Left renal cortex interstitium (tissue), 4 donors: ENCODE data around the gene TMEM218. TPM values are rescaled to one million over a fixed set of nuclear protein-coding genes. Genes with fewer than 3 reads are reported as not detected.

Experiments
- DNase-seq, 4 donors: peaks; one replicate each; pipeline ENCODE4 v3.0.0-alpha.2; 2013; ENCODE audit warnings: low read depth in 4 of 4, low spot score in 2 of 4, missing footprints in 1 of 4
- polyA plus RNA-seq, 4 donors: library from polyadenylated mRNA; unstranded; fragments of 120-200 nt; gene quantifications; one replicate each; pipeline ENCODE4 v1.2.1, GENCODE V29; 2013; ENCODE audit not compliant: insufficient read length in 4 of 4

TMEM218 gene
- 10 to 100 TPM; 46.7 to 52.5 (median 50.5) TPM for polyA plus RNA-seq

DNA sequence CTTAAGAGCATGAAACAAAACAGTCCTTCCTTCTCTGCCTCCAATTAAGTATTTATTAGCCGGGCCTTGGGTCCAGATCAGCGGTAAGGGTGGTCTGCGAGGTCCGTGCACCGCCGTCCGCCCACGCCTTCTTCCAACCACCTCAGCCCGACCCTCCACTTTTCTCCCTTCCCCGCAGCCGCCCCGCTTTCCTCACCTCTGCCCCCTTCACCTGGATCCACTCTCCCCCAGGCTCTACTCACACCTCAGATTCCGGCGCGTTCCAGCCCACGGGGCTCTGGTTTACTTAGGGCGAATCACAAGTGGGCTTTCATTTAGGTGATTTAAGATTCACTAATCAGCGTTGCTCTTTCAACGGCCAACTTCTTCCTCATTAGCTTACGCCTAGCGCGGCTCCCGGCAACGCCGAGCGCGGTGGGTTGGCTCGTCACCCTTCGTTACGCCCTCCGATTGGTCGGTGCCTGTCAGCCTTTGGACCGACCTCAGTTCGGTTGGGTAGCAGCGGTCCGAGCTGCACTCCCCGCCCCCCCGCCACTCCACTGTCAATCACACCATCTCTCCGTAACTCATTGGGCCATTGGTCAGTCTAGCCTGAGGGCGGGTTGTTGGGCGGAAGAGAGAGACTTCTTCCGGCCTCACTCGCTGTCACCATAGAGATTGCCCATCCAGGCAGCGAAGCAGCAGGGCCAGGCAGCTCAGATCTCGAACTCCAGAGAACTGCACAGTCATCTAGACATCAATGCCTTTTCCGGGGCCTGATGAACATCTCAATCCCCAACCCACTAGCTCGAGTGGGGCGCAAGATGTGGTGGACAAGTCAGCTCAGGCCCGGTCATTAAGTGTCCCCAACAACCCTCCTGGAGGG, at the start of gene TMEM218:
TMEM218 (minus strand) TSS at position 284 of the 865 bp plus-strand sequence. CDS start 9,385 bp downstream, outside the sequence.
- peak; percentile 98 for DNase-seq

DNA sequence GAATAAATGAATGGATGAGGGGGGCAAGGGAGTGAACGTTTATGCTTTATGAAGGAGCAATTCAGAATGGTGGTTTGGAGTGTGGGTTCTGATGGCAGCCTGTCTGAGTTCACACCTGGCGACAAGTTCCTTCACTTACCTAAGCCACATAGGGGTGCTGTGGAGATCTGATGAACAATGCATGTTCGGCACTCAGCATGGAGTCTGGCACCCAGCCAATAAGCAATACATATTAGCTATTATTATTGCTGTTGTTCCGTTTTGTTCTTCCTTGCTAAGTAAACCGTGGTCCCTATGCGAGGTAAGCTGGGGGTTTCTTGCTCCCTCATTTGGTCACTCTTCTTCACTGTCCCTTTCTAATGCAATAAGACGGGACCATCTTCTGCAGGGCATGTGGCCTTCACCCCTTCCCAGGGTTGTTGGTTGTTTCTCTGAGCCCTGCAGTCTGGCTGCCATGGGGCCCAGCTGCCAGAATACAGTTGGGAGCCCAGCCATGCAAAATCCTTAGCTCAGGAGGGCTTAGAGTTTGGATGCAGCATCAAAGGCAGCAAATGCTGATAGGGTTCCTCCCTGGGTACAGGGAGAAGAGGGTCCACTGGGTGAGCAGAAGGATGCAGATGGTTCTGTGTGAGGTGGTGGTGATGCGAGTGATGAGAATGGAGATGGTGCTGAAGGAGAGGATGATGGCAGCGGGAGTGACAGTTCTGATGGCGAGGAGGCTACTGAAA, 46.7 kb upstream of the TMEM218 start:
- no peak for DNase-seq

DNA sequence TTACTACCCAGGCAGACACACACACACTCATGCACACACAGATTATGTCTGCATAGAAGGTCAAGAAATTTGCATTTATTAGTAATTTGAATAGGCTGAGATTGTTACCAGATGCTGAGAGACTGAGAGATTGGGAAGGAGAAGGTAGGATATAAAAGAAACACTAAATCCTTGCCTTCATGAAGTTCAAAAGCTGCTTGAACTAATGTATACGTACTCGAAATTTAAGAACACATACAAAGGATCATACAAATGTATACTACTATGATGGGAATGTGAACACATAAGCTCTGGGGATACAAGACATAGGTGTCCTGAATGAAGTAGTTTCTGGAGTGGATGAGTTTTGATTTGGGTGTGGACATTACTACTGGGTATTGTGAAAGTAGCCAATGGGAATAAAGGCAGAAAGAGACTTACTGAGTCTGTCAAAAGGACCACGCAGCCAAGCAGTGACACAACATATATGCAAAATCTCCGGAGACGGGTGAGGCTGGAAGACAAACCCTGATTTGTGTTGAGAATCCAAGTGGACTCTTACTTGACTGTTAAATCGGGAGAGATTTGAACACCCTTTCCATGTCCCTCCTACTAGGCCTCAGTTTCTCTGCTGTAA, 45.8 kb upstream of the TMEM218 start:
- no peak for DNase-seq

DNA sequence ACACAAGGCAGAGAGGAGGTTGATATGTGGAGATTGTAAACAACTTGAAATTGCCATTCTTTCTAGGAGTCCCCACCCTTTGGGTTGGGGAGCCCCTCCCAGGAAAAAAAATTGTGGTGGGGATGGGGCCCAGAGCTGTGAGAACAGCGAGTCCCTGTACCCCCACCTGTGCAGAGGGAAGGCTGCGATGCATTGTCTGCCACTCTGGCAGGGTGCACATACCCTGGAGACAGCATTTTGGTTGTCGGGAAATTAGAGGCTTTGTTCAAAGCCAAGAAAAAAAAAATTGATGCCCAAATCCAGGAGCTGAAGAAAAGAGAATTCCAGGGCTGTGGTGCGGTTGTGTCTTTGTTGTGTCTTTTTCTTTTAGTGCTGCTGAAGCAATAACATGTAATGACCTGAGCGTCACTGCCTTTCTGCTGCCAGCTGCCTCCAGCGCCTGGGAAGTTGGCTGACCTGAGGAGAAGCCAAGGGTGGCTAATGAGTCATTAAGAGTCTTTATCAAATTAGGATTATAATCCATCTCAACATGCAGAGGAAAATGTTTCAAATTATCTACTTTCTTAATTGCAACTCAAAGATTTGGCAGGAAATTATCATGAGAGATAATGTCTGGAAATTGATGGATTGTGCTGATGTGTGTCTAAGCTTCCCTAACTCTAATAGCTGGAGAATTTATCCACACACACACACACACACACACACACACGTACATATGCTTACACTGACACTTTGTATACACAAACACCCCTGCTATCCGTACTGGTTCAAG, 45.1 kb upstream of the TMEM218 start:
- no peak for DNase-seq

DNA sequence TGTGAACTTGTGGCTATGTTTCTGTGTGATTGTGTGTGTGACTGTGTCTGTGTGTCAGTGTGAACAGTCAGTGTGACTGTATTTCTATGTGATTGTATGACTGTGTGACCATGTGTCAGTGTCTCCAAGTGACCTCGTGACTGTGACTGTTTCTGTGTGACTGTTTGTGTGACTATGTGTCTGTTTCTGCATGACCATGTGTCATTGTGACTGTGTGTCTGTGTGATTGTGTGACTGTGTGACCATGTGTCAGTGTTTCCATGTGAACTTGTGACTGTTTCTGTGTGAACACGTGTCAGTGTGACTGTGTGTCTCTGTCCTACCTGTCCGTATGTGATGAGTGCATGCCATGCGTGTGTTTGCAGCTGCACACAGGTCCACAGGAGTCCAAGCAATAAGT, 44.3 kb upstream of the TMEM218 start:
- no peak for DNase-seq

DNA sequence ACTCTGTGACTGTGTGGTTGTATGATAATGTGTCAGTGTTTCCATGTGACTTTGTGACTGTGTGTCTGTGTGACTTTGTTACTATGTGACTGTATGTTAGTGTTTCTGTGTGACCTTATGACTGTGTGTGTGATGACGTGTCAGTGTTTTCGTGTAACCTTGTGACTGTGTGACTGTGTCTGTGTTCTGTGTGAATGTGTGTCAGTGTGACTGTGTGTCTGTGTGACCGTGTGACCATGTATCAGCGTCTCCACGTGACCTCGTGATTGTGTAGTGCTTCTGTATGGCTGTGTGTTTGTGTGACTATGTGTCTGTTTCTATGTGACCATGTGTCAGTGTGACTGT, 43.6 kb upstream of the TMEM218 start:
- no peak for DNase-seq

DNA sequence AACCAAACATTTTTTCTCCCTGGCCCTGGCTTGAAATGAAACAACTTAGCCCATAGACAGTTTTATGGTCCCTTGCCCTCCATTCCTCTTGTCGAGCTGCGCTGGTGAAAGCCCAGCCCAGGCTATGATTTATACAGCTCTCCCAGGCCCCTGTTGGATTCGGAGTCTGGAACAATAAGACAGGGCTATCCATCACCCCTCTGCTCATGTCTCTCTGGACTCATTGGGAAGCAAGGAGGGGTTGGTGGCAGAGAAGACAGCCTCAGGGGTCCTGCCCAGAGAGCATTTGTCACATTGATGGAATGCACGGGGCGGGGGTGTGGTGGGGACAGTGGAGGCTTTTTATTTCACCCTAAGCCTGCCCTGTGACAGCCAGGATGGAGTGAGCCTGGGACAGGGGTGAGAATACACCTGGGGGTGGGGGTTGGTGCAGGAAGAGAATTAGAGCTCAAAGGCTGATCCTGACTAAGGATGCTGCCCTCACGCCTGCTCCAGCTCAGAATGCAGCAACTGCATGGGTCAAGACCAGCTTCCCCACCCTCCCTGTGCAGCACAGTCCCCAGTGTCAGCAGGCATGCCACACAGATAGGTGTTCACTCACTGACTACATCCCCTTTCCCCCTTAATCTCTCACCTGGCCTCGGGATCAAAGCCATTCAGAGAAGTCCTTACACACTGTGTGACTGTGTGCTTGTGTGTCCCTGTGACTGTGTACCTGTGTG, 43.1 kb upstream of the TMEM218 start:
- peak in 1 of 4 donors; percentile 69 for DNase-seq

DNA sequence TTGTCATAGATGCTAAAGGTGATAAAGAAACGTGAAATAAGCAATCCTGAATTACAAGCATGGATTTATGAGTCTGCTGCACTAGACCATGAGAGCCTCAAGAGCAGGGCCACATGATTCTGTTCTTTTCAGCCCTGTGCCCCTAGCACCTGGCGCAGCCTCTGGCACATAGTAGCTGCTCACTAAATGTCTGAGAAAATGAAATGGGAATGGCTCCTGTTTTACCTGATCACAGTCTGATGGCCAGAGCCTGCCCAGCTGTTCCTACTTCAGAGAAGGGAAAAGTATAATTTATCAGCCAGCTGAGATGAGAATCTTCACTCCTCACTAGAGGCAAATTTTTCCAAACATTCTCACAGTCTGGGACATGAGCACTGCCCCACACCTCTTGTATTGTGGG, 42.4 kb upstream of the TMEM218 start:
- no peak for DNase-seq

DNA sequence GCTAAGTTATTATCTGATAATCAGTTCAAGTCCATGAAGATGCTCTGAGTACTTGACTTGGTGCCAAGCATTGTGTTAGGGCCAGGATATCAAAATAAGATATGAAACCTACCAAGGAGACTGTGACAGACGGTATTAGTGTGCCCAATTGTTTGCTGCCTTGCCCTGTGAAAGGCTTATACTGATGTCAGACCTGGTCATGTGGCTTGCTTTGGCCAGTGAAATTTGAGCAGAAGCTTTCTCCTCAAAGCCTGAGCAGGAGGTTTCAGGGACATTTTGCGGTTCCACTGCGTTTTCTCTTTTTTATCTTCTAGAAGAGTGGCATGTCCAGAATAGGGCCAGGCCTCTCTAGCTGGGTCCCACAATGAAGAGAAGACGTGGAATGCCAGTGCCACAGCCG, 37.3 kb upstream of the TMEM218 start:
- no peak for DNase-seq

DNA sequence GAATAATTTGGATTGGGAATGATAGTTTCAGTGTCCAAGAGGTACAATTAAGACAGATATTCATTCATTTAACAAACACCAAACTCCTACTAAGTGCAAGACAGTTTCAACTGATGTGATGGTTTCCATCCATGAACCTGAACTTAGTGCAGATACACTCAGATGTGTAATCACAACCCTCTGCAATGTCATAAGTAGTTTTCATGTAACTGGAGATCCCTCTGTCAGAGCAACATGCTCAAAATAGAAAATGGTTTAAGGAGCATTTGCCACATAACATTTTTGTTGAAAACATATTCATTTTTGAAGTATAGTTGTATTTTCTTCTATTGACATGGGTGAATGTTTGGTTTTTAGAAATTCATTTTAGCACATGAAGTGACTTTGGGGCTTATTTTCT, 36.6 kb upstream of the TMEM218 start:
- DNase-seq = no peak

DNA sequence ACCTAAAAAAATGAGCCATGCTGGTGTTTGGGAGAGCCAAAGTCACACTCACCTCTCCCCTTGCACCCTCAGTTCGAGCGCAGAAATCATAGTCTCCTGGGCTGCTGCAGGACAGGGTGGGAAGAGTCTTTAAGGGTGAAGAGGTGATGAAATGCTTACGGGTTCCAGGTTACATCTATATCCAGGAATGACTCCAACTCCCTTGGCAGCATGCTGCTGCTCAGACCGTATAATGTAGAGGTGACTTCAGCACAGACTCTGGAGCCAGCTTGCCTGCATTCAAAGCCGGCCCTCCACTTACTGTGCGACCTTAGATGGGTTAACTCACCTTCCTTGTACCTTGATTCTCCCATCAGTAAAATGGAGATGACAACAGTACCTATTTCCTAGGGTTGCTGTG, 35.9 kb upstream of the TMEM218 start:
- no peak for DNase-seq

DNA sequence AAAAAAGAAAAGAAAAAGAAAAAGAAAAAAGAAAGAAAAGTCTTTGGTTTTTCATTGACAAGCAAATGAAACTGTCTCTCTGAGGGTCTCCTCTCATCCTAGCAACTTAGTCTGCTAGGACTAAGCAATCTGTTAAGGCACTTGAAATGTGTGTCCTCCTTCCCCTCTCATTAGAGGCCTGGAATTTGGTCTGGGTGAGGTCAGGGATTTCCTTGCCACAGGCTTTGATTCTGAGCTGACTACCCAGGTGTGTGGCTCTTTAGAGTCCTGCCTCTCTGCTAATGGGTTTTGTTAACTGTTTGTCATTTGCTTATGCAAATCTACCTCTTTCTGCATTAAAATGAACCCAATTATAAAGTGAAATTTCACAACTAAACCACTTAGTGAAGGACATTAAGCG, 34.8 kb upstream of the TMEM218 start:
- DNase-seq = no peak

DNA sequence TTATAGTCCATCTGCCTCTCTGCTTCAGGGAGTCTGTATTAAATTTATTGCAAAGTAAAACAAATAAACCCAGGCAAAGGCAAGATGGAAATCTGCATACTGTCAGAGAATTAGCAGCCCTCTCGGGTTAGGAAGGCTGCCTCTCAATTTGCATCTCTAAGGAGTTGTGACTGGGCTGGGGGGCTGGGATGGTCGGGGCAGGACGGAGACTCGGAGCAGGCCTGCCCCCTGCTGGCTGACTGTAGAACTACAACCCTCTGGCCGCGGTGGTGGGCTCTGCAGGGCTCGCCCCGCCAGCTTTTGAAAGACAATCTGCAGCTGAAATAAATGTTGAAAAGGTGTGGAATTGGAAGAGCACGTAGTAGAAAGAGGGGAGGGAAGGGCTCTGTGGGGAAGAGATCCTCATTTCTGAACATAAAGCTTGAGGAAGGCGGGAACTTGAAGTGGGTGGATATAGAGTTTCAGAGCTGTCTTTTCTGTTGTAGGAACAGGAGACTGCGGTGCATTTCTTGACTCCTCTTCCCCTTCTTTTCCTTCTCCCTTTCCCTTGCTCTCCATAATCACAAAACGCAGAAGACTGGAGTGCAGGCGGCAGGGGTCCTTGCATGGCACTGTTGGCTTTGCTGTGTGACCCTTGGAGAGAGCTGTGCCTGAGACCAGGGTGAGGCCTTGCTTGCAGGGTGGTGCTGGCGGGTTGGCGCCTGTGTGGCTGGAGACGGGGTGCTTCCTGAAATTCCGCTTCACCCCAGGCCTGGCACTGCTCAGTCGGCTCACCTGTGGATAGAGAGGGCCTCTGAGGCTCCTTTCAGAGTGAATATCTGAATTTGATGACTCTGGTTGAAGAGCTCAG, 30.5 kb upstream of the TMEM218 start:
- DNase-seq = no peak

DNA sequence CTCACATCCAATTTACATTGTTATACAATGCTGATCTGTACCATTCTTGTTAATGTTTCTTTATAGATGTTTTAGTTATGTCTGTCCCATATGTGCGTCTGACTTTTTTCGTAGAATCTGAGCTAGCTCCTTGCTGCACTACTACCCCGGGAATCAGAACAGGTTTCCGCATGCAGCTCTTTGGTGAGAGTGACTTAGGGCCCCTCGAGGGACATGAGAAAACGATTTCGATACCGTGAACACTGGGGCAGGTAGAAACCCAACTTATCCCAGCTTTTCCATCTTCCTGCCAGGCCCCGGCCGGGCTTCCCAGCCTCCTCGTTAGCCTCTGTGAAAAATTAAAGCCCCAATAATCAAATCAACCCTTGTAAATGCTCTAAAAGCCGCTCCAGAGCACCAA, 29.8 kb upstream of the TMEM218 start:
- no peak for DNase-seq

DNA sequence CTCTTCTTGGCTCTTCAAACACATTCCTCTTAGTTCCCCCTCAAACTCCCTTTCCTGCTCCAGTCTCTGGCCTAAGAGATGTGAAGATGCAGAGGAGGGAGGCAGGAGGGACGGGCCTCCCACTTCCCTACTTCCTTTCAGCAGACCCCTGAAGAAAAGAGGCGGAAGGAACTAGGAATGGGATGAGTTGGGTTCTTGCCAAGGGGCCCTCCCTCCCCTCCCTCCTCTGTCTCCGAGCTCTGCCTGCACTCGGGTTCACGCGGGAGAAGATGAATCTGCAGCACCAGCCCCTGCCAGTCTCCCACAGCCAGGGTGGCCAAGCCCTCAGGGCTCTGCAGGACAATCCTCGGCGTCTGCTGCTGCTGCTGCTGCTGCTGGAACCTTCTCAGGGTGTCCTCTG, 28.8 kb upstream of the TMEM218 start:
- DNase-seq = no peak

DNA sequence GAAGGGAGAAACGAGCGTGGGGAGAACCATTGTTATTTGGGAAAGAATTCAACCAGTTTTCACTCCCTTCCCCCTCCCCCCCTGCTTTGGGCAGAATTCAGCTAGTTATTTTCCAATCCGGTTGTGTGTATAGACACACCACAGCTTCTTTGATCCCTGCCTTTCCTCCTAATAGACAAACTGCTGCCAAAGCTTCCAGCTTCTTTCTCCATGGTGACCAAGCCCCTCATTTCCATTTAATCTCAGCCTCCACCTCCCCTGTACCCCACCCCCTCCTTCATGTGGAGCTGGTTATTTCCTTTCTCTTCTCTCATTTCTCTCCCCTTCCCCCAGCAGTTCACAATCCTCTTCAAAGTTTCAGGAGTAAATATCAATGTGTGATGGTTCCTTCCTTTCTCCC, 28.4 kb upstream of the TMEM218 start:
- no peak for DNase-seq

DNA sequence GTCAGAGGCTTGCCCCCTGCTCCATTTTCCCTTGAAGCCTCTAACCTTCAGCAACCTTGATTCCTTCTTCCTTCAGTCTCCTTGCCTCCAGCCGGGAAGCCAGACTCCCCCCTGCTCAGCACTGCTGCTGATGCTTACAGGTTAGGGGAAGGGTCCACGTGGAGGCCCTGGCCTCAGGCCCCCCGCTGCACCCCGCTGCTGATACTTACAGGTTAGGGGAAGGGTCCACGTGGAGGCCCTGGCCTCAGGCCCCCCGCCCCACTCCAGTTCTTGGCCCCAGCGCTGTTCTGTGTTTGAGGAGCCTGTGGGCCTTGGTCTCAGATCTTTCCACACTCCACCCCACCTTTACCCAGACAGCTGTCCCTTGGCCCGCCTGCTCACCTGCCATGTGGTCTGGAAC, 27.5 kb upstream of the TMEM218 start:
- no peak for DNase-seq

DNA sequence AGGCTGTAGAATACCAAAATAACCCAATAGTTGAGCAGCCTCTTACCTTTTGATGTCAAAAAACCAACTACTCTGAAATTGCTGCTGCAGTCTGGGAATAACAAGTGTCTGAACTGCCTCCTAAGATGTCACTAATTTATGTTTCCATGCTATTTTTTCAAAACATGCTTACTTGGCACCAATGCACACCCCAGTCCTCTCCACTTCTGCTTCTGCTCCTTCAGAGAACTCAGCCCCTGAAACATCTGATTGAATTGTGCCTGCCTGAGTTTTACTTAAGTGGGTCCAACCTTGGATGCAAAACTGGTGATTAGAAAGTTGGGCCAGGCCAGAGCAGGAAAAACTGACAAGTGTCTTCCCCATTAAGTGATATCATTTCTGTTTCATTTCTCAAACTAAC, 24.6 kb upstream of the TMEM218 start:
- no peak for DNase-seq

DNA sequence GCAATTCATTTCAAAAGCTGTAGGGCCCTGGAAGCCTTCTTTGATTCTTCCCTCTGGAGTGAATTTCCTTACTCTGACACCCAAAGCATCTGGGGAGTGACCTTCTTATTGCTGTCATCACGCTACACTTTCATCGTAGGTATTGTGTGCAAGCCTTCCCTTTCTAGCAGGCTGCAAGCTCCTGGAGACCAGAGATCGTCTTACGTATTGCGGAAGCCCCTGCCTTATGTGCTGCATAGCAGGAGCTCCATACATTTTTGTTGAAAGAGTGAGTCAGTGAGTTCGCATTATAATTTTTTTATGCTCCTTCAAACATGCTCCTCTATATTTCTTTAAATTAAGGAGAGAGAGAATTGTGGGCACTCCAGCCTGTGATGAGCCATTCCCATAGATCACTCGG, 21.2 kb upstream of the TMEM218 start:
- DNase-seq = no peak
